Left lobe of liver (tissue), 2 donors: ENCODE data around the gene TMEM135. TPM values are rescaled to one million over a fixed set of nuclear protein-coding genes. Genes with fewer than 3 reads are reported as not detected.
"Not testable (repeated sequence)": the region's sequence is repeated elsewhere in the genome, so short reads cannot be mapped to it uniquely, and the experiment has no call there.

Source experiments
- ATAC-seq: fragments of 200-7000 bp; cut with Tn5 transposase; one replicate; pipeline ENCODE4 v1.9.1; 2020; ENCODE audit warnings: mild to moderate bottlenecking, moderate library complexity
- DNase-seq: peaks from one replicate; pipeline ENCODE4 v3.0.0-alpha.2; 2020; ENCODE audit warnings: low spot score
- total RNA-seq: library from RNA; stranded (reverse); gene quantifications from one replicate; pipeline ENCODE4 v1.2.1, GENCODE V29; 2021
- donor health status: DM: no; HTN: no; CAD: no; lungs with moderate emphysema.
- donor health status: DM: no; HTN: yes; CAD: no.

TMEM135 gene
- total RNA-seq, 1 donor from 2014 or later, result 18.2 TPM

- no peak for DNase-seq
- no peak for ATAC-seq
Measured at GRCh38 chr11:87019613-87020271, 18.0 kb upstream of the TMEM135 start.

- ATAC-seq (no peak), DNase-seq (no peak)
Measured at GRCh38 chr11:87020336-87020735, 17.4 kb upstream of the TMEM135 start.

GRCh38 chr11:87020764-87021365, 16.9 kb upstream of the TMEM135 start:
- no peak for ATAC-seq
- no peak for DNase-seq

- DNase-seq, result no peak
- no peak for ATAC-seq
Measured at GRCh38 chr11:87022254-87022653, 15.5 kb upstream of the TMEM135 start.

- DNase-seq (no peak), ATAC-seq (no peak)
Measured at GRCh38 chr11:87022738-87023137, 15.0 kb upstream of the TMEM135 start.

- DNase-seq, ATAC-seq: not testable (repeated sequence)
Measured at GRCh38 chr11:87026415-87026814, 11.3 kb upstream of the TMEM135 start.

GRCh38 chr11:87030458-87031054, 7.2 kb upstream of the TMEM135 start:
- ATAC-seq, result no peak

GRCh38 chr11:87031433-87032170, 6.1 kb upstream of the TMEM135 start:
- DNase-seq, result no peak
- no peak for ATAC-seq

More at GRCh38 chr11:87030458-87031054, 7.2 kb upstream of the TMEM135 start:
- DNase-seq, result no peak

- no peak for ATAC-seq
- no peak for DNase-seq
Measured at GRCh38 chr11:87033561-87033960, 4.2 kb upstream of the TMEM135 start.

- no peak for ATAC-seq
Measured at GRCh38 chr11:87035976-87036583, 1.7 kb upstream of the TMEM135 start.

GRCh38 chr11:87036756-87037449, 831 bp upstream of the TMEM135 start:
- ATAC-seq (peak; percentile 51), DNase-seq (no peak)

More at GRCh38 chr11:87035976-87036583, 1.7 kb upstream of the TMEM135 start:
- DNase-seq, result no peak

- DNase-seq, result no peak
- peak; percentile 7 for ATAC-seq
Measured at GRCh38 chr11:87038235-87038977, 672 bp downstream of the TMEM135 start.

GRCh38 chr11:87039371-87039770, 1.6 kb downstream of the TMEM135 start:
- no peak for DNase-seq
- no peak for ATAC-seq

GRCh38 chr11:87043894-87044293, 6.2 kb downstream of the TMEM135 start:
- ATAC-seq (peak; percentile 58), DNase-seq (no peak)

GRCh38 chr11:87046824-87047223, 9.1 kb downstream of the TMEM135 start:
- ATAC-seq, result no peak
- no peak for DNase-seq

GRCh38 chr11:87056091-87056490, 18.4 kb downstream of the TMEM135 start:
- DNase-seq (no peak), ATAC-seq (no peak)

- DNase-seq (no peak), ATAC-seq (peak; percentile 98)
Measured at GRCh38 chr11:87057749-87058148, 20.0 kb downstream of the TMEM135 start.

- no peak for DNase-seq
Measured at GRCh38 chr11:87059596-87060390, 22.1 kb downstream of the TMEM135 start.

GRCh38 chr11:87061766-87062165, 24.0 kb downstream of the TMEM135 start:
- no peak for DNase-seq
- no peak for ATAC-seq

More at GRCh38 chr11:87059596-87060390, 22.1 kb downstream of the TMEM135 start:
- no peak for ATAC-seq
